Measurements from ENCODE around the gene PPIP5K2. TPM values are rescaled to one million over a fixed set of nuclear protein-coding genes. Genes with fewer than 3 reads are reported as not detected.

Gene PPIP5K2
- polyA plus RNA-seq, 1 donor from 2014 or later, result 153 TPM

GRCh38 chr5:103178167-103178566 lies 58.1 kb downstream of the PPIP5K2 start (continued):
- TF ChIP-seq SMC3 (conservative IDR thresholded peaks at IDR 0.05; ENCODE audit: poor library complexity), result no peak

DNA sequence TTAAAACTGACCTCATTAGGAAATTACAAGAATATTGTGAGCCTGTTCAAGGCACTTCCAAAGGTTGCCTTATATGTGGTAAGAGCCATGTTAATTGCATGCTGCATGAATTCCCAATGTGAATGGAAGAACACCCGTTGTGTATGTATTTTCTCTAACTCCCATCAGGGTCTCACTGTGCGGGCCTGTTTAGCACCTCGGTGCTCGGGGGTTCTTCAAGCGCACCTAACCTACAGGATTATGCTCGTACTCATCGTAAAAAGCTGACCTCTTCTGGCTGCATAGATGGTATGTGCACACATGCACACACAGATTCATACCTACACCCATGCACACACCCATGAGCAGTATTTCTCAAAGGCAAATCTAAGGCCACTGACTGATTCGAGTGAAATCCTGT lies 66.1 kb downstream of the PPIP5K2 start:
- H3K9me2 ChIP-seq (ENCODE audit: insufficient read depth, low read length), result no peaks in the 10 kb centered on the region
- no peak overlapping the region for H3K4me2 ChIP-seq (ENCODE audit: low read length)
- H4K20me1 ChIP-seq (ENCODE audit: insufficient read depth), result no peaks in the 10 kb centered on the region
- H3K4me3 ChIP-seq (ENCODE audit: low read length), result no peak overlapping the region
- TF ChIP-seq CTCF (IDR thresholded peaks at IDR 0.05; ENCODE audit: poor library complexity, severe bottlenecking) (no peak), REST (IDR thresholded peaks at IDR 0.05; ENCODE audit: borderline replicate concordance) (no peak), POLR2AphosphoS5 (IDR thresholded peaks at IDR 0.05) (no peak), RAD21 (conservative IDR thresholded peaks at IDR 0.05) (no peak), TAF1 (IDR thresholded peaks at IDR 0.05; ENCODE audit: low read depth) (no peak), SMC3 (conservative IDR thresholded peaks at IDR 0.05; ENCODE audit: poor library complexity) (no peak), EP300 (conservative IDR thresholded peaks at IDR 0.05; ENCODE audit: poor library complexity, severe bottlenecking) (no peak), EZH2 (IDR thresholded peaks at IDR 0.05; ENCODE audit: borderline replicate concordance, insufficient read depth, low read length, poor library complexity, severe bottlenecking) (no peak), MXI1 (conservative IDR thresholded peaks at IDR 0.05; ENCODE audit: poor library complexity, severe bottlenecking) (no peak)
- H3K9ac ChIP-seq (ENCODE audit: low read length), result no peak overlapping the region
- H3K9me3 ChIP-seq (ENCODE audit: low read length), result peaks cover 3% of the 10 kb centered on the region
- no peaks in the 10 kb centered on the region for H3F3A ChIP-seq (ENCODE audit: insufficient read depth, low read length, poor library complexity, severe bottlenecking)
- no peak overlapping the region for H2AFZ ChIP-seq (ENCODE audit: low read depth, low read length)
- no peaks in the 10 kb centered on the region for H3K79me2 ChIP-seq (replicated peaks; ENCODE audit: insufficient read depth, low read length)
- H3K27ac ChIP-seq (ENCODE audit: low read length), result no peak overlapping the region
- H3K36me3 ChIP-seq (ENCODE audit: insufficient read depth, low read length), result peaks cover 15% of the 10 kb centered on the region
- no peaks in the 10 kb centered on the region for H3K27me3 ChIP-seq (ENCODE audit: insufficient read depth, low read depth, low read length)

DNA sequence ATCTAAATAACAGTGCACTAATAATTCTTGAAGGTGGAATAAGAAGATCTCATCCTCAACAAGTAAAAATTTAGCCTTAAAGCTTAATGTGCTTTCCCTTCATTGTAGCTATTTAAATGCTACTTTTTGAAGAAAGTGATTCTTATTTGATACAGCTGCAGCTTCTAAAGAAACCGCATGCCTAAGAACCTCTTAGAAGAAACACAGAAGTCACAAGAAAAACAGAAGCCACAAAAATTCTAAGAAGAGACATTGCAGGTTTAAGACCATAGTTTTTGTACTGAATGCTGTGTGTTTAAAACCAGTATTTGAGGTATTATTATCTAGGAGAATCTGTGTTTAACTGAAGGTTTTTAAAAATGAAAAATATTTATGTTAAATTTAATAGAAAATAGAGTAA lies 68.3 kb downstream of the PPIP5K2 start:
- no peak for TF ChIP-seq MXI1 (conservative IDR thresholded peaks at IDR 0.05; ENCODE audit: poor library complexity, severe bottlenecking)
- TF ChIP-seq CTCF (IDR thresholded peaks at IDR 0.05; ENCODE audit: poor library complexity, severe bottlenecking), result no peak
- TF ChIP-seq REST (IDR thresholded peaks at IDR 0.05; ENCODE audit: borderline replicate concordance), result no peak
- no peak for TF ChIP-seq RAD21 (conservative IDR thresholded peaks at IDR 0.05)
- no peak for TF ChIP-seq SMC3 (conservative IDR thresholded peaks at IDR 0.05; ENCODE audit: poor library complexity)
- no peak for TF ChIP-seq EZH2 (IDR thresholded peaks at IDR 0.05; ENCODE audit: borderline replicate concordance, insufficient read depth, low read length, poor library complexity, severe bottlenecking)
- no peak for TF ChIP-seq EP300 (conservative IDR thresholded peaks at IDR 0.05; ENCODE audit: poor library complexity, severe bottlenecking)
- TF ChIP-seq TAF1 (IDR thresholded peaks at IDR 0.05; ENCODE audit: low read depth), result no peak
- no peak for TF ChIP-seq POLR2AphosphoS5 (IDR thresholded peaks at IDR 0.05)
- H3K9ac ChIP-seq (ENCODE audit: low read length), result no peak overlapping the region
- no peaks in the 10 kb centered on the region for H3K9me2 ChIP-seq (ENCODE audit: insufficient read depth, low read length)
- H4K20me1 ChIP-seq (ENCODE audit: insufficient read depth), result no peaks in the 10 kb centered on the region
- H3K27me3 ChIP-seq (ENCODE audit: insufficient read depth, low read depth, low read length), result no peaks in the 10 kb centered on the region
- no peak overlapping the region for H3K27ac ChIP-seq (ENCODE audit: low read length)
- H3F3A ChIP-seq (ENCODE audit: insufficient read depth, low read length, poor library complexity, severe bottlenecking), result no peaks in the 10 kb centered on the region
- H3K36me3 ChIP-seq (ENCODE audit: insufficient read depth, low read length), result peaks cover 11% of the 10 kb centered on the region
- H3K4me3 ChIP-seq (ENCODE audit: low read length), result no peak overlapping the region
- H3K79me2 ChIP-seq (replicated peaks; ENCODE audit: insufficient read depth, low read length), result no peaks in the 10 kb centered on the region
- H3K4me2 ChIP-seq (ENCODE audit: low read length), result no peak overlapping the region
- no peak overlapping the region for H2AFZ ChIP-seq (ENCODE audit: low read depth, low read length)
- H3K9me3 ChIP-seq (ENCODE audit: low read length), result peaks cover 3% of the 10 kb centered on the region
